Measurements from ENCODE around the gene ASGR2. TPM values are rescaled to one million over a fixed set of nuclear protein-coding genes. Genes with fewer than 3 reads are reported as not detected.

ASGR2 gene
- total and polyA plus RNA-seq, 2 of the 13 experiments (the other 11 are each of a cell fraction or from before 2014, with no cell fraction given) = 320 to 754 TPM

DNA sequence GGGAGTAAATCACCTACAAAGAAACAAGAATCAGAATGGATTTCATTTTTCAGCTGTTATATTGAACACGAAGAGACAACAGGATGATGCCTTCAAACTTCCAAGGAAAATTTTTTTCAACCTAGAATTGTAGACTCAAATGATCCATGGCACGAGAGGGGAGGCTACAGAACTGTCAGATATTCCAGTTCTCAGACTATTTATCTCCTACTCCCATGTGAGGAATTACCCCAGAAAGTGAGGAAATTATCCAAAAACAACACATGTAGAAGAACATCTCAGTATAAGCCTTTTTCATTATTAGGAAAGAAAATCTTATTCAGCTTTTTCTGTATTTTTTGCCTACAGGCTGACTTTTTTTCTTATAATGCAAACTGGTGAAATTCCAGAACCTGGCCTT lies 5.5 kb upstream of the ASGR2 start:
- Histone ChIP-seq H3K9ac (ENCODE audit: insufficient read depth, low read depth, low read length) (no peak overlapping the region), H3K27me3 (ENCODE audit: control insufficient read depth in 1 of 2, insufficient read depth in 2 of 2, low read length in 2 of 2) (no peaks in the 10 kb centered on the region), H3K36me3 (replicated peaks in 1 of 2; ENCODE audit: control insufficient read depth in 1 of 2, insufficient read depth in 2 of 2, low read length in 2 of 2) (no peaks in the 10 kb centered on the region), H3K9me3 (ENCODE audit: low read length) (no peaks in the 10 kb centered on the region), H4K20me1 (ENCODE audit: insufficient read depth, low read length) (no peaks in the 10 kb centered on the region), H3K27ac (ENCODE audit: extremely low read length, insufficient read depth, low read length) (no peak overlapping the region), H3K4me2 (ENCODE audit: low read depth, low read length) (no peak overlapping the region), H2AFZ (ENCODE audit: low read length) (no peak overlapping the region), H3K4me1 (ENCODE audit: insufficient read depth, low read length) (peaks cover 61% of the 10 kb centered on the region), H3K79me2 (ENCODE audit: insufficient read depth, low read length) (peaks cover 8% of the 10 kb centered on the region), H3K4me3 (replicated peaks in 1 of 3; ENCODE audit: insufficient read depth in 1 of 3, low read depth in 2 of 3, low read length in 3 of 3) (no peak overlapping the region)
- no peak for ATAC-seq
- intact Hi-C loops (cut with micrococcal nuclease; ENCODE audit: unreplicated experiment) = no loop called here
- WGBS (ENCODE audit: low lambda C conversion rate) = 93% methylated on average over 2 of the region's 2 CpGs
- FAIRE-seq = no peak
- in situ Hi-C loops (cut with HindIII; ENCODE audit: extremely low pct_ligation_motif_present, low pct_unique_long_range_greater_than_20kb) = no loop called here
- BruUV-seq (replicated peaks) = no TSS peak
- ChIA-PET CTCF (ENCODE audit: low intra/inter-chr PET ratio, low total read pairs) (no interaction called here), POLR2A (no interaction called here)
- TF ChIP-seq TGIF2 (CRISPR knock-in tag; IDR thresholded peaks at IDR 0.05) (no peak), EP300 (IDR thresholded peaks at IDR 0.05; ENCODE audit: low read depth in 2 of 2, low read length in 2 of 2) (no peak), EP300 (CRISPR knock-in tag; IDR thresholded peaks at IDR 0.05; ENCODE audit: borderline replicate concordance) (no peak), MEIS2 (CRISPR knock-in tag; IDR thresholded peaks at IDR 0.05) (no peak), ISL2 (CRISPR knock-in tag; IDR thresholded peaks at IDR 0.05) (no peak), ZNF790 (CRISPR knock-in tag; IDR thresholded peaks at IDR 0.05; ENCODE audit: borderline replicate concordance) (no peak), ZFP90 (CRISPR knock-in tag; IDR thresholded peaks at IDR 0.05; ENCODE audit: borderline replicate concordance) (no peak)
- TF ChIP-seq, protein P1, sequence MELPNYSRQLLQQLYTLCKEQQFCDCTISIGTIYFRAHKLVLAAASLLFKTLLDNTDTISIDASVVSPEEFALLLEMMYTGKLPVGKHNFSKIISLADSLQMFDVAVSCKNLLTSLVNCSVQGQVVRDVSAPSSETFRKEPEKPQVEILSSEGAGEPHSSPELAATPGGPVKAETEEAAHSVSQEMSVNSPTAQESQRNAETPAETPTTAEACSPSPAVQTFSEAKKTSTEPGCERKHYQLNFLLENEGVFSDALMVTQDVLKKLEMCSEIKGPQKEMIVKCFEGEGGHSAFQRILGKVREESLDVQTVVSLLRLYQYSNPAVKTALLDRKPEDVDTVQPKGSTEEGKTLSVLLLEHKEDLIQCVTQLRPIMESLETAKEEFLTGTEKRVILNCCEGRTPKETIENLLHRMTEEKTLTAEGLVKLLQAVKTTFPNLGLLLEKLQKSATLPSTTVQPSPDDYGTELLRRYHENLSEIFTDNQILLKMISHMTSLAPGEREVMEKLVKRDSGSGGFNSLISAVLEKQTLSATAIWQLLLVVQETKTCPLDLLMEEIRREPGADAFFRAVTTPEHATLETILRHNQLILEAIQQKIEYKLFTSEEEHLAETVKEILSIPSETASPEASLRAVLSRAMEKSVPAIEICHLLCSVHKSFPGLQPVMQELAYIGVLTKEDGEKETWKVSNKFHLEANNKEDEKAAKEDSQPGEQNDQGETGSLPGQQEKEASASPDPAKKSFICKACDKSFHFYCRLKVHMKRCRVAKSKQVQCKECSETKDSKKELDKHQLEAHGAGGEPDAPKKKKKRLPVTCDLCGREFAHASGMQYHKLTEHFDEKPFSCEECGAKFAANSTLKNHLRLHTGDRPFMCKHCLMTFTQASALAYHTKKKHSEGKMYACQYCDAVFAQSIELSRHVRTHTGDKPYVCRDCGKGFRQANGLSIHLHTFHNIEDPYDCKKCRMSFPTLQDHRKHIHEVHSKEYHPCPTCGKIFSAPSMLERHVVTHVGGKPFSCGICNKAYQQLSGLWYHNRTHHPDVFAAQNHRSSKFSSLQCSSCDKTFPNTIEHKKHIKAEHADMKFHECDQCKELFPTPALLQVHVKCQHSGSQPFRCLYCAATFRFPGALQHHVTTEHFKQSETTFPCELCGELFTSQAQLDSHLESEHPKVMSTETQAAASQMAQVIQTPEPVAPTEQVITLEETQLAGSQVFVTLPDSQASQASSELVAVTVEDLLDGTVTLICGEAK (IDR thresholded peaks at IDR 0.05) = no peak
- TF ChIP-seq, protein P1 (CRISPR knock-in tag; IDR thresholded peaks at IDR 0.05) = no peak
- TF ChIP-seq, protein P2, sequence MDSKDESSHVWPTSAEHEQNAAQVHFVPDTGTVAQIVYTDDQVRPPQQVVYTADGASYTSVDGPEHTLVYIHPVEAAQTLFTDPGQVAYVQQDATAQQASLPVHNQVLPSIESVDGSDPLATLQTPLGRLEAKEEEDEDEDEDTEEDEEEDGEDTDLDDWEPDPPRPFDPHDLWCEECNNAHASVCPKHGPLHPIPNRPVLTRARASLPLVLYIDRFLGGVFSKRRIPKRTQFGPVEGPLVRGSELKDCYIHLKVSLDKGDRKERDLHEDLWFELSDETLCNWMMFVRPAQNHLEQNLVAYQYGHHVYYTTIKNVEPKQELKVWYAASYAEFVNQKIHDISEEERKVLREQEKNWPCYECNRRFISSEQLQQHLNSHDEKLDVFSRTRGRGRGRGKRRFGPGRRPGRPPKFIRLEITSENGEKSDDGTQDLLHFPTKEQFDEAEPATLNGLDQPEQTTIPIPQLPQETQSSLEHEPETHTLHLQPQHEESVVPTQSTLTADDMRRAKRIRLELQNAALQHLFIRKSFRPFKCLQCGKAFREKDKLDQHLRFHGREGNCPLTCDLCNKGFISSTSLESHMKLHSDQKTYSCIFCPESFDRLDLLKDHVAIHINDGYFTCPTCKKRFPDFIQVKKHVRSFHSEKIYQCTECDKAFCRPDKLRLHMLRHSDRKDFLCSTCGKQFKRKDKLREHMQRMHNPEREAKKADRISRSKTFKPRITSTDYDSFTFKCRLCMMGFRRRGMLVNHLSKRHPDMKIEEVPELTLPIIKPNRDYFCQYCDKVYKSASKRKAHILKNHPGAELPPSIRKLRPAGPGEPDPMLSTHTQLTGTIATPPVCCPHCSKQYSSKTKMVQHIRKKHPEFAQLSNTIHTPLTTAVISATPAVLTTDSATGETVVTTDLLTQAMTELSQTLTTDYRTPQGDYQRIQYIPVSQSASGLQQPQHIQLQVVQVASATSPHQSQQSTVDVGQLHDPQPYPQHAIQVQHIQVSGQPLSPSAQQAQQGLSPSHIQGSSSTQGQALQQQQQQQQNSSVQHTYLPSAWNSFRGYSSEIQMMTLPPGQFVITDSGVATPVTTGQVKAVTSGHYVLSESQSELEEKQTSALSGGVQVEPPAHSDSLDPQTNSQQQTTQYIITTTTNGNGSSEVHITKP (CRISPR knock-in tag; IDR thresholded peaks at IDR 0.05; ENCODE audit: low read depth) = no peak
- no peak for DNase-seq (ENCODE audit: low spot score)
